ENCODE measurements around the gene ITGA1. TPM values are rescaled to one million over a fixed set of nuclear protein-coding genes. Genes with fewer than 3 reads are reported as not detected.
"Not testable (repeated sequence)": the region's sequence is repeated elsewhere in the genome, so short reads cannot be mapped to it uniquely, and the experiment has no call there.

ITGA1 gene
- total RNA-seq, 1 experiment from 2014 or later, result 4.0 TPM

DNA sequence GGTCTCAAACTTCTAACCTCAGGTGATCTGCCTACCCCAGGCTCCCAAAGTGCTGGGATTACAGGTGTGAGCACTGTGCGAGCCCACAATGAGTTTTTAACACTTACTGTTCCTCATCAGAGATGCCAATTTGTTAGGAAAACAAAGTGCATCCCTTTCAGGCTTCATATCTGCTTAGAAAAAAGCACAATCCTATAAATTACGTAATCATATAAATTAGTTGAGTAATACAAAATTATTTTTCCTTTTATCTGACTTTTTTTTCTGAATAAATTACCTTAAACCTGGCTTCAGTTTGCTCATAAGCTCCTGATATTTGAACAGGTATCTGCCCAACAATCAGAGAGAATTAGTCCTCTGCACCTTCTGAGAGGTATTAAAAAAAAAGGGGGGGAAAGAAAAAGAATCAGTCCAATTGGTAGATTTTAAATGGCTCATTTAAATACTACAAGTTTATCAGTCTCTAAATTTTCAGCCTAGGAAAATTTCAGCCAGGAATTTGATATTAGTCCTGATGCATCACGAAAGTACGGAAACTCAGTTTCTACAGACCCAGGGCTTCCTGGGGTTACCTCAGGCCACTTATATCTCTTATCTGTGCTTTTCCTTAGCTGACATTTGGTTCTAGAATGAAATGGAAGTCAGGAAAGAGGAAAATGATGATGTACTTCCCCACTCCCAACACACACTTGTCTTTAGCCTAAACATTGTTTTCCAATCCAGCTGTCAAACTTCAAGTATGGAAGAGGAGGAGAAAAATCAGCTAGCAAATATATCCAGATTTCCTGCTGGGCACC is 26.8 kb downstream of the ITGA1 start:
- H3K79me2 ChIP-seq (ENCODE audit: low read depth), result no peaks in the 10 kb centered on the region
- H4K20me1 ChIP-seq (ENCODE audit: insufficient read depth), result no peaks in the 10 kb centered on the region
- no peak overlapping the region for H2AFZ ChIP-seq
- H3K4me1 ChIP-seq (replicated peaks; ENCODE audit: insufficient read depth), result peaks cover 26% of the 10 kb centered on the region
- H3K27ac ChIP-seq, result no peak overlapping the region
- H3K27me3 ChIP-seq (ENCODE audit: insufficient read depth, low read depth), result no peaks in the 10 kb centered on the region
- no peaks in the 10 kb centered on the region for H3K36me3 ChIP-seq (ENCODE audit: low read depth)
- intact Hi-C loops (cut with micrococcal nuclease; ENCODE audit: unreplicated experiment), result no loop called here
- no peak for TF ChIP-seq EZH2 (IDR thresholded peaks at IDR 0.05; ENCODE audit: low read depth)
- TF ChIP-seq, protein P1, sequence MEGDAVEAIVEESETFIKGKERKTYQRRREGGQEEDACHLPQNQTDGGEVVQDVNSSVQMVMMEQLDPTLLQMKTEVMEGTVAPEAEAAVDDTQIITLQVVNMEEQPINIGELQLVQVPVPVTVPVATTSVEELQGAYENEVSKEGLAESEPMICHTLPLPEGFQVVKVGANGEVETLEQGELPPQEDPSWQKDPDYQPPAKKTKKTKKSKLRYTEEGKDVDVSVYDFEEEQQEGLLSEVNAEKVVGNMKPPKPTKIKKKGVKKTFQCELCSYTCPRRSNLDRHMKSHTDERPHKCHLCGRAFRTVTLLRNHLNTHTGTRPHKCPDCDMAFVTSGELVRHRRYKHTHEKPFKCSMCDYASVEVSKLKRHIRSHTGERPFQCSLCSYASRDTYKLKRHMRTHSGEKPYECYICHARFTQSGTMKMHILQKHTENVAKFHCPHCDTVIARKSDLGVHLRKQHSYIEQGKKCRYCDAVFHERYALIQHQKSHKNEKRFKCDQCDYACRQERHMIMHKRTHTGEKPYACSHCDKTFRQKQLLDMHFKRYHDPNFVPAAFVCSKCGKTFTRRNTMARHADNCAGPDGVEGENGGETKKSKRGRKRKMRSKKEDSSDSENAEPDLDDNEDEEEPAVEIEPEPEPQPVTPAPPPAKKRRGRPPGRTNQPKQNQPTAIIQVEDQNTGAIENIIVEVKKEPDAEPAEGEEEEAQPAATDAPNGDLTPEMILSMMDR (conservative IDR thresholded peaks at IDR 0.05), result no peak
- H3K9me3 ChIP-seq (ENCODE audit: insufficient read depth, low read depth), result no peaks in the 10 kb centered on the region
- H3F3A ChIP-seq (ENCODE audit: insufficient read depth, low read depth), result peaks cover 25% of the 10 kb centered on the region; the same call in 1 of the 2 replicates
- CTCF ChIA-PET, result no interaction called here
- DNase-seq, result no peak
- no TSS peak for BruUV-seq (replicated peaks)
- H3K9me2 ChIP-seq (ENCODE audit: insufficient read depth), result no peaks in the 10 kb centered on the region
- no peak overlapping the region for H3K4me2 ChIP-seq
- H3K4me3 ChIP-seq, result no peak overlapping the region
- POLR2A ChIA-PET (ENCODE audit: unreplicated experiment), result no interaction called here

DNA sequence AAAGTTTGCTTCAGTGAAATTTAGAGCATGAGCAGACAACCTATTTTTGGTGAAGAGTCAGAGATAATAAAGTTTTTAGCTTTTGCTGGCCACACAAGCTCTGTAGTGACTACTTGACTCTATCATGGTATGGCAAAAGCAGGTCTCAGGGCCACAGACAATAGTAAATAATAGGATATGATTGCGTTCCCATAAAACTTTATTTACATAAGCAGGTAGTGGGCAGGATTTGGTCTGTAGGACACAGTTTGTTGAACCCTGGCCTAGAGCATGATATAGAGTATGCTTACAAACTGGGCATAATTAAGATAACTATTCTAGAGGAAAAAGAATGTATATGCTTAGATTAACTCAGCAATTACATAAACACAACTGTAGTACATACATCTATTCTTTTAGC is 30.1 kb downstream of the ITGA1 start:
- H4K20me1 ChIP-seq (ENCODE audit: insufficient read depth), result no peaks in the 10 kb centered on the region
- no peaks in the 10 kb centered on the region for H3K9me3 ChIP-seq (ENCODE audit: insufficient read depth, low read depth)
- no peaks in the 10 kb centered on the region for H3K79me2 ChIP-seq (ENCODE audit: low read depth)
- ChIA-PET POLR2A (ENCODE audit: unreplicated experiment) (no interaction called here), CTCF (no interaction called here)
- no peak overlapping the region for H3K4me2 ChIP-seq
- H3K27me3 ChIP-seq (ENCODE audit: insufficient read depth, low read depth), result no peaks in the 10 kb centered on the region
- H3K4me3 ChIP-seq, result no peak overlapping the region
- H3K4me1 ChIP-seq (replicated peaks; ENCODE audit: insufficient read depth), result no peaks in the 10 kb centered on the region
- no peak overlapping the region for H3K27ac ChIP-seq
- H3K36me3 ChIP-seq (ENCODE audit: low read depth), result no peaks in the 10 kb centered on the region
- TF ChIP-seq EZH2 (IDR thresholded peaks at IDR 0.05; ENCODE audit: low read depth), result no peak
- TF ChIP-seq, protein P1 (conservative IDR thresholded peaks at IDR 0.05), result no peak
- DNase-seq, result no peak
- H3K9me2 ChIP-seq (ENCODE audit: insufficient read depth), result no peaks in the 10 kb centered on the region
- intact Hi-C loops (cut with micrococcal nuclease; ENCODE audit: unreplicated experiment), result no loop called here
- no peak overlapping the region for H2AFZ ChIP-seq
- BruUV-seq (replicated peaks), result no TSS peak
- H3F3A ChIP-seq (ENCODE audit: insufficient read depth, low read depth), result no peaks in the 10 kb centered on the region

DNA sequence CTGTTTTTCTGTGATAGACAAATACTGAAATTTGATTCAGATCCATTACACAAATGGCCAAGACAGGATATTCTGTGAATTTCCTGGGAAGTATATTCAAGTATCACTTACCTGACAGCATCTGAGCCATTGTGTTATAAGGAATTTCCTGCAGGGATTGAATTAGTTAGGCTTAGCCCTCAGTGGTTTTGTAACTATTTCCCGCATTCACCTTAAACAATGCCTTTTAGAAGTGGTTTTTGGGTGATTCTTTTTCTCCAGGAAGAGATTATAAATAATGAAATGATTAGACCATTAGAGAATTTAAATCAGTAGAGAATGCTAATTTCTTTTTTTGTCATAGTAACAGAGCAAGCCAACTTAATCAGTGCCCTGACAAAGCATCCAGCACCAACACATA is 30.6 kb downstream of the ITGA1 start:
- ChIA-PET CTCF (no interaction called here), POLR2A (ENCODE audit: unreplicated experiment) (no interaction called here)
- Histone ChIP-seq H3F3A (ENCODE audit: insufficient read depth, low read depth) (no peaks in the 10 kb centered on the region), H2AFZ (no peak overlapping the region), H4K20me1 (ENCODE audit: insufficient read depth) (no peaks in the 10 kb centered on the region), H3K4me2 (no peak overlapping the region), H3K27me3 (ENCODE audit: insufficient read depth, low read depth) (no peaks in the 10 kb centered on the region), H3K36me3 (ENCODE audit: low read depth) (no peaks in the 10 kb centered on the region), H3K27ac (no peak overlapping the region), H3K4me3 (no peak overlapping the region), H3K9me3 (ENCODE audit: insufficient read depth, low read depth) (no peaks in the 10 kb centered on the region), H3K9me2 (ENCODE audit: insufficient read depth) (no peaks in the 10 kb centered on the region), H3K4me1 (replicated peaks; ENCODE audit: insufficient read depth) (no peaks in the 10 kb centered on the region), H3K79me2 (ENCODE audit: low read depth) (no peaks in the 10 kb centered on the region)
- intact Hi-C loops (cut with micrococcal nuclease; ENCODE audit: unreplicated experiment), result no loop called here
- no peak for TF ChIP-seq EZH2 (IDR thresholded peaks at IDR 0.05; ENCODE audit: low read depth)
- TF ChIP-seq, protein P1 (conservative IDR thresholded peaks at IDR 0.05), result no peak
- BruUV-seq (replicated peaks), result no TSS peak
- no peak for DNase-seq

DNA sequence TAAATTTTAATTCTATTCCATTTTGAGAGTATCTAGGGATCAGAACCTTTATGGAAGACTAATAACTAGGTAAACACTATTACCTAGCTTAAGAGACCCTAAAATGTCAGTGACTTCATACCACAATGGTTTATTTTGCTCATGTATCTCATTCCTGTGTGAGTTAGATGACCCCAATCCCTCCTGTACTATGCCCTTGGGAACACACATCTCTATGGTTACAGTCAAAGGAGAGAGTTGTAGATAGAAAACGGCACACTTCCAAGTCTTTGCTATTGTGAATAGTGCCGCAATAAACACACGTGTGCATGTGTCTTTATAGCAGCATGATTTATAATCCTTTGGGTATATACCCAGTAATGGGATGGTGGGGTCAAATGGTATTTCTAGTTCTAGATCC is 31.1 kb downstream of the ITGA1 start:
- H4K20me1 ChIP-seq (ENCODE audit: insufficient read depth); H3K27ac ChIP-seq; H3K36me3 ChIP-seq (ENCODE audit: low read depth); H3K9me3 ChIP-seq (ENCODE audit: insufficient read depth, low read depth); H3F3A ChIP-seq (ENCODE audit: insufficient read depth, low read depth); H3K79me2 ChIP-seq (ENCODE audit: low read depth); POLR2A ChIA-PET (ENCODE audit: unreplicated experiment); DNase-seq; intact Hi-C loops (cut with micrococcal nuclease; ENCODE audit: unreplicated experiment); H2AFZ ChIP-seq; H3K27me3 ChIP-seq (ENCODE audit: insufficient read depth, low read depth); CTCF ChIA-PET; H3K4me1 ChIP-seq (replicated peaks; ENCODE audit: insufficient read depth); BruUV-seq (replicated peaks); H3K4me3 ChIP-seq; H3K4me2 ChIP-seq; H3K9me2 ChIP-seq (ENCODE audit: insufficient read depth): not testable (repeated sequence)
